OCI-M1 (cell line): ENCODE results near the gene INSRR.

Experiments used
- DNase-seq: peaks from one replicate; lab custom pipeline; 2025; lab: John Stamatoyannopoulos, UW

INSRR gene

GRCh38 chr1:156858959-156859522, at the start of gene INSRR:
INSRR (minus strand) TSS chr1:156859117; CDS start chr1:156858621, 496 bp downstream.
- peak; percentile 73 for DNase-seq

- DNase-seq = no peak
Measured at GRCh38 chr1:156908541-156908940, 49.6 kb upstream of the INSRR start.

- DNase-seq = no peak
Measured at GRCh38 chr1:156906206-156906906, 47.4 kb upstream of the INSRR start.

GRCh38 chr1:156905651-156906050, 46.7 kb upstream of the INSRR start:
- DNase-seq = no peak

GRCh38 chr1:156905176-156905575, 46.3 kb upstream of the INSRR start:
- no peak for DNase-seq

GRCh38 chr1:156904187-156904959, 45.5 kb upstream of the INSRR start:
- DNase-seq = no peak

GRCh38 chr1:156903328-156904091, 44.6 kb upstream of the INSRR start:
- no peak for DNase-seq

- DNase-seq = no peak
Measured at GRCh38 chr1:156901966-156902915, 43.3 kb upstream of the INSRR start.

GRCh38 chr1:156901590-156901900, 42.6 kb upstream of the INSRR start:
- DNase-seq = no peak

GRCh38 chr1:156900896-156901589, 42.1 kb upstream of the INSRR start:
- no peak for DNase-seq

GRCh38 chr1:156899956-156900718, 41.2 kb upstream of the INSRR start:
- no peak for DNase-seq

- DNase-seq = no peak
Measured at GRCh38 chr1:156898971-156899664, 40.2 kb upstream of the INSRR start.

GRCh38 chr1:156898161-156898566, 39.2 kb upstream of the INSRR start:
- DNase-seq = no peak

- DNase-seq = no peak
Measured at GRCh38 chr1:156897078-156897825, 38.3 kb upstream of the INSRR start.

- no peak for DNase-seq
Measured at GRCh38 chr1:156896490-156897033, 37.6 kb upstream of the INSRR start.

GRCh38 chr1:156895927-156896326, 37.0 kb upstream of the INSRR start:
- DNase-seq = no peak

GRCh38 chr1:156895455-156895812, 36.5 kb upstream of the INSRR start:
- peak; percentile 51 for DNase-seq

GRCh38 chr1:156894711-156895454, 36.0 kb upstream of the INSRR start:
- peak; percentile 69 for DNase-seq
